G401.6 (cell line): ENCODE data around the gene PROSER2.
A peak's percentile ranks its signal among the peaks of the same experiment; 100 is the strongest.
"Not testable (repeated sequence)": the region's sequence is repeated elsewhere in the genome, so short reads cannot be mapped to it uniquely, and the experiment has no call there.

Experiments used
- FAIRE-seq: peaks from 2 replicates; lab custom pipeline; 2012; peaks lifted over from hg19 to GRCh38; lab: Jason Lieb, UNC

The PROSER2 gene

GRCh38 chr10:11837372-11838161 lies 14.4 kb downstream of the PROSER2 start:
- FAIRE-seq, result no peak

- no peak for FAIRE-seq
Observed at GRCh38 chr10:11838298-11838852, 15.2 kb downstream of the PROSER2 start.

GRCh38 chr10:11841375-11841774 lies 18.2 kb downstream of the PROSER2 start:
- peak; percentile 8 for FAIRE-seq

GRCh38 chr10:11842411-11842810 lies 19.3 kb downstream of the PROSER2 start:
- peak; percentile 37 for FAIRE-seq

- no peak for FAIRE-seq
Observed at GRCh38 chr10:11845113-11845512, 22.0 kb downstream of the PROSER2 start.

GRCh38 chr10:11846542-11846941 lies 23.4 kb downstream of the PROSER2 start:
- FAIRE-seq, result no peak

GRCh38 chr10:11849277-11849676 lies 26.1 kb downstream of the PROSER2 start:
- FAIRE-seq, result no peak

GRCh38 chr10:11849911-11850310 lies 26.8 kb downstream of the PROSER2 start:
- FAIRE-seq, result no peak

- no peak for FAIRE-seq
Observed at GRCh38 chr10:11851910-11852309, 28.8 kb downstream of the PROSER2 start.

GRCh38 chr10:11852637-11853036 lies 29.5 kb downstream of the PROSER2 start:
- FAIRE-seq, result not testable (repeated sequence)

- FAIRE-seq, result no peak
Observed at GRCh38 chr10:11853468-11853867, 30.3 kb downstream of the PROSER2 start.

- no peak for FAIRE-seq
Observed at GRCh38 chr10:11854301-11854700, 31.1 kb downstream of the PROSER2 start.

- FAIRE-seq, result no peak
Observed at GRCh38 chr10:11856089-11856488, 32.9 kb downstream of the PROSER2 start.

- FAIRE-seq, result no peak
Observed at GRCh38 chr10:11856678-11857077, 33.5 kb downstream of the PROSER2 start.

- FAIRE-seq, result no peak
Observed at GRCh38 chr10:11858093-11858492, 34.9 kb downstream of the PROSER2 start.

- FAIRE-seq, result no peak
Observed at GRCh38 chr10:11861341-11861740, 38.2 kb downstream of the PROSER2 start.

GRCh38 chr10:11861811-11862428 lies 38.8 kb downstream of the PROSER2 start:
- no peak for FAIRE-seq

GRCh38 chr10:11863353-11864109 lies 40.4 kb downstream of the PROSER2 start:
- FAIRE-seq, result no peak

GRCh38 chr10:11864727-11865126 lies 41.6 kb downstream of the PROSER2 start:
- no peak for FAIRE-seq

GRCh38 chr10:11865561-11865960 lies 42.4 kb downstream of the PROSER2 start:
- FAIRE-seq, result no peak

GRCh38 chr10:11866199-11866925 lies 43.2 kb downstream of the PROSER2 start:
- no peak for FAIRE-seq

GRCh38 chr10:11869219-11869618 lies 46.1 kb downstream of the PROSER2 start:
- FAIRE-seq, result no peak
